Neural progenitor cell (in vitro differentiated cells): Measurements from ENCODE around the gene ALK. TPM values are rescaled to one million over a fixed set of nuclear protein-coding genes. Genes with fewer than 3 reads are reported as not detected.

Experiments used
- DNase-seq: peaks from one replicate; pipeline ENCODE4 v3.0.0-alpha.2; 2016; ENCODE audit warnings: low spot score
- H2AFZ ChIP-seq: fragments of 200-600 bp; sonication (generic); replicated peaks from 2 replicates; pipeline ENCODE4 v1.6.1; 2016; ENCODE audit warnings: antibody characterized with exemption
- H3F3A ChIP-seq: fragments of 200-600 bp; sonication (generic); 2 replicates; pipeline ENCODE4 v1.6.1; 2016; ENCODE audit warnings: antibody characterized with exemption, low read depth
- H3K27ac ChIP-seq: fragments of 200-600 bp; sonication (generic); 2 replicates; pipeline ENCODE4 v1.5.1; 2016; ENCODE audit warnings: mild to moderate bottlenecking
- H3K27me3 ChIP-seq: fragments of 200-600 bp; sonication (generic); 2 replicates; pipeline ENCODE4 v1.6.1; 2016; ENCODE audit warnings: mild to moderate bottlenecking, moderate library complexity
- H3K36me3 ChIP-seq: fragments of 200-600 bp; sonication (generic); 2 replicates; pipeline ENCODE4 v1.5.1; 2016
- H3K4me1 ChIP-seq: fragments of 200-600 bp; sonication (generic); 2 replicates; pipeline ENCODE4 v1.6.1; 2016; ENCODE audit warnings: mixed run types
- H3K4me2 ChIP-seq: fragments of 200-600 bp; sonication (generic); 2 replicates; pipeline ENCODE4 v1.6.1; 2016
- H3K4me3 ChIP-seq: fragments of 200-600 bp; sonication (generic); 2 replicates; pipeline ENCODE4 v1.5.1; 2016
- H3K79me2 ChIP-seq: fragments of 200-600 bp; sonication (generic); 2 replicates; pipeline ENCODE4 v1.6.1; 2016; ENCODE audit warnings: low read depth
- H3K9ac ChIP-seq: fragments of 200-600 bp; sonication (generic); 2 replicates; pipeline ENCODE4 v1.6.1; 2016
- H3K9me3 ChIP-seq: fragments of 200-600 bp; sonication (generic); 2 replicates; pipeline ENCODE4 v1.5.1; 2016; ENCODE audit warnings: low read depth
- H4K20me1 ChIP-seq: fragments of 200-600 bp; sonication (generic); 2 replicates; pipeline ENCODE4 v1.6.1; 2016; ENCODE audit warnings: low read depth
- H3K27ac Mint-ChIP-seq: 3 replicates; pipeline ENCODE4 v1.8.0; 2021; ENCODE audit warnings: mixed read lengths
- H3K27me3 Mint-ChIP-seq: 2 replicates; pipeline ENCODE4 v1.8.0; 2022; ENCODE audit warnings: low read depth, mild to moderate bottlenecking, inconsistent platforms, moderate library complexity, mixed read lengths; ENCODE audit not compliant: insufficient read depth
- H3K36me3 Mint-ChIP-seq: 3 replicates; pipeline ENCODE4 v1.8.0; 2021; ENCODE audit warnings: mixed read lengths
- H3K4me1 Mint-ChIP-seq: 3 replicates; pipeline ENCODE4 v1.8.0; 2021; ENCODE audit warnings: mixed read lengths
- H3K4me3 Mint-ChIP-seq: 3 replicates; pipeline ENCODE4 v1.8.0; 2021; ENCODE audit warnings: mild to moderate bottlenecking, moderate library complexity, mixed read lengths
- H3K9me3 Mint-ChIP-seq: 3 replicates; pipeline ENCODE4 v1.8.0; 2020; ENCODE audit warnings: mixed read lengths
- CTCF ChIP-seq: fragments of 200-600 bp; sonication (generic); IDR thresholded peaks from 2 replicates; pipeline ENCODE4 v1.5.1; 2017; ENCODE audit warnings: antibody characterized with exemption, mild to moderate bottlenecking
- EZH2 ChIP-seq: fragments of 200-600 bp; sonication (generic); IDR thresholded peaks from 2 replicates; pipeline ENCODE4 v1.6.1; 2017; ENCODE audit warnings: antibody characterized with exemption, mild to moderate bottlenecking, moderate library complexity
- EZH2phosphoT487 ChIP-seq: fragments of 200-600 bp; sonication (generic); IDR thresholded peaks from 2 replicates; pipeline ENCODE4 v1.6.1; 2017; ENCODE audit warnings: antibody characterized with exemption
- total RNA-seq: library from RNA; depleted of rRNA; stranded (reverse); fragments of >200 nt; gene quantifications from 2 replicates; pipeline ENCODE4 v1.2.3, GENCODE V29; 2015; ENCODE audit warnings: low replicate concordance

The ALK gene
- total RNA-seq, 1 donor from 2014 or later: not detected

GRCh38 chr2:29719639-29720038 is 201.7 kb downstream of the ALK start:
- Histone ChIP-seq H3K9me3 (no peaks in the 10 kb centered on the region), H3K27ac (no peak overlapping the region), H4K20me1 (no peaks in the 10 kb centered on the region), H3K4me1 (peaks cover 24% of the 10 kb centered on the region), H2AFZ (no peak overlapping the region), H3K4me2 (peak overlapping the region; percentile 36), H3K9ac (no peak overlapping the region), H3K27me3 (no peaks in the 10 kb centered on the region), H3K79me2 (no peaks in the 10 kb centered on the region), H3K4me3 (no peak overlapping the region), H3F3A (no peaks in the 10 kb centered on the region), H3K36me3 (no peaks in the 10 kb centered on the region)
- H3K4me3 Mint-ChIP-seq: peak overlapping the region; percentile 39
- H3K27me3 Mint-ChIP-seq: peaks cover 23% of the 10 kb centered on the region
- no peak overlapping the region for H3K27ac Mint-ChIP-seq
- peak; percentile 56 for DNase-seq
- H3K36me3 Mint-ChIP-seq: peaks cover 2% of the 10 kb centered on the region
- no peak for TF ChIP-seq EZH2phosphoT487
- TF ChIP-seq EZH2: no peak
- no peak for TF ChIP-seq CTCF
- H3K9me3 Mint-ChIP-seq: peaks cover 5% of the 10 kb centered on the region
- peaks cover 56% of the 10 kb centered on the region for H3K4me1 Mint-ChIP-seq

DNA sequence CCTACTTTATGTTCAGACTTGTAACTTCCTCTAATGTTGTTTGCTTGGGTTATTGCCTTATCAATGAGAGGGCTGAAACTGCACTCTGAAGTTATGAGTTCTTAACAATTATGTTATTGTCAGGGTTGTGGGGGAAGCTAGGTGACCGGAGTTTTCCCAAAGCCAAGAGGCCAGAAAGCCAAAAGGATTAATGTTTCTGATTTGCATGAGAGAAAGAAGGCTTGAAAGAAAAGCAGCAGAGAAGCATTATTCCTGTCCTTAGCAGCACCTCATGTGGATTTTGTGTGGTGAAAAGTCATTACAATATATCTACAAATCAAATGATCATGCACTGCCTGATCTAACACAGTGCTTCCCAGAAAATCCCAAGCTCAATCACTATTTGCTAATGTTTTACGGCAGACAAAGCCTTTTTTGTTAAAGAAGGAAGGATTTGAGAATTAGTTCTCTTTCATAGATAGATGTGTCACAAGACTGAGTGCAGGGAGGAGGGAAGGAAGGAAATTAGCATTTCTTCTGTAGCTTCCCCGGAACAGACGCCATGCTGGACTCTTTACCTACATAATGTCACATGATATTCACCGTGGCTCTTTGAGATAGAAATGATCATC is 203.2 kb downstream of the ALK start:
- Histone ChIP-seq H3K4me1 (peaks cover 24% of the 10 kb centered on the region), H3F3A (no peaks in the 10 kb centered on the region), H3K79me2 (no peaks in the 10 kb centered on the region), H3K9me3 (no peaks in the 10 kb centered on the region), H4K20me1 (no peaks in the 10 kb centered on the region), H2AFZ (no peak overlapping the region), H3K27ac (no peak overlapping the region), H3K36me3 (no peaks in the 10 kb centered on the region), H3K4me2 (peak overlapping the region; percentile 28), H3K27me3 (no peaks in the 10 kb centered on the region), H3K4me3 (no peak overlapping the region), H3K9ac (no peak overlapping the region)
- peaks cover 20% of the 10 kb centered on the region for H3K27me3 Mint-ChIP-seq
- H3K9me3 Mint-ChIP-seq: peaks cover 5% of the 10 kb centered on the region
- DNase-seq: peak; percentile 9
- peak overlapping the region; percentile 73 for H3K4me3 Mint-ChIP-seq
- H3K4me1 Mint-ChIP-seq: peaks cover 55% of the 10 kb centered on the region
- H3K36me3 Mint-ChIP-seq: peaks cover 2% of the 10 kb centered on the region
- TF ChIP-seq CTCF (no peak), EZH2 (no peak), EZH2phosphoT487 (no peak)
- H3K27ac Mint-ChIP-seq: peak overlapping the region; percentile 86

DNA sequence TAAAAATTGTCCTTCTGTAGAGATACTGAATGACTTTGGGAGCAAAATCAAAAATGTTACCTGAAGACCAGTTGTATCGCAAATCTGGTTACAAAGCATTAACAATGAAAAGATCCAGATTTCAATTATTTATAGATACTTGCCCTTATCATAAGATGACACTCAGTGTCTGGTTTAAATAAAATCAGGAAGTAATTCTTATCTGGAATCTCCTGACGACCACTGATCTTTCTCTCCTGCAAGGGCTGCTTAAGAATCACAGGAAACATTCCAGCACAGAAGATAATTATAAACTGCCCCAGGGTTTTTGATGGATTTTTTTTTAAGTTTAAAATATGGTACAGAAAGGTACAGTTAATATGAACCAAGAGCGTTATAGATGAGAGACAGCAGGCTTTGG is 205.7 kb downstream of the ALK start:
- H3K9ac ChIP-seq: no peak overlapping the region
- no peaks in the 10 kb centered on the region for H3F3A ChIP-seq
- H3K27ac ChIP-seq: no peak overlapping the region
- H3K4me2 ChIP-seq: no peak overlapping the region
- no peak overlapping the region for H3K4me3 ChIP-seq
- H3K27me3 Mint-ChIP-seq: peaks cover 11% of the 10 kb centered on the region
- TF ChIP-seq EZH2phosphoT487: no peak
- no peak for TF ChIP-seq CTCF
- no peak for TF ChIP-seq EZH2
- H3K4me1 Mint-ChIP-seq: peaks cover 48% of the 10 kb centered on the region
- H3K27ac Mint-ChIP-seq: no peak overlapping the region
- no peaks in the 10 kb centered on the region for H3K79me2 ChIP-seq
- H3K36me3 ChIP-seq: no peaks in the 10 kb centered on the region
- DNase-seq: no peak
- no peaks in the 10 kb centered on the region for H4K20me1 ChIP-seq
- peaks cover 24% of the 10 kb centered on the region for H3K4me1 ChIP-seq
- H3K36me3 Mint-ChIP-seq: no peaks in the 10 kb centered on the region
- no peaks in the 10 kb centered on the region for H3K9me3 Mint-ChIP-seq
- no peak overlapping the region for H2AFZ ChIP-seq
- no peaks in the 10 kb centered on the region for H3K27me3 ChIP-seq
- H3K4me3 Mint-ChIP-seq: no peak overlapping the region
- H3K9me3 ChIP-seq: no peaks in the 10 kb centered on the region
